DMS 273 (cell line): Measurements from ENCODE around the gene TTLL5.
A peak's percentile ranks its signal among the peaks of the same experiment; 100 is the strongest.
"Not testable (repeated sequence)": the region's sequence is repeated elsewhere in the genome, so short reads cannot be mapped to it uniquely, and the experiment has no call there.

Source experiments
- DNase-seq: peaks from one replicate; lab custom pipeline; 2025; ENCODE audit not compliant: unreplicated experiment; lab: John Stamatoyannopoulos, UW

The TTLL5 gene

DNA sequence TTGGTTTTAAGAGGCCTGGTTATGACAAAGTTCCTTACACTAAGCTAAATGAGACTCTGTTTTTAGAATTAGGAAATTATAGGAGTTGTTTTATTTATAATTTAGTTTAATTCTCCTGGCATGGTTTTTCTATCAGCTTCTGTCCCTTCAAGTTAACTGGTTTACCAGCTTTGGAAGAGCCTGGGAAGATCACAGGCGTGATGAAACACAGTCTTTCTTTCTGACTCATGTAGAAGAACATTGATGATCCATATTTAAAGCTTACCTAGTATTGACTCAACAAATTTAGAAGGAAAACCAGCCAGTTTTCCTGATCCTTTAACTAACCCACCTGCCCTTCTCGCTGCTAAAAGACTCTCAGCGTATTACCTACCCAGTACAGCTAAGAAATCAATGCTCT is 165.6 kb downstream of the TTLL5 start:
- no peak for DNase-seq

DNA sequence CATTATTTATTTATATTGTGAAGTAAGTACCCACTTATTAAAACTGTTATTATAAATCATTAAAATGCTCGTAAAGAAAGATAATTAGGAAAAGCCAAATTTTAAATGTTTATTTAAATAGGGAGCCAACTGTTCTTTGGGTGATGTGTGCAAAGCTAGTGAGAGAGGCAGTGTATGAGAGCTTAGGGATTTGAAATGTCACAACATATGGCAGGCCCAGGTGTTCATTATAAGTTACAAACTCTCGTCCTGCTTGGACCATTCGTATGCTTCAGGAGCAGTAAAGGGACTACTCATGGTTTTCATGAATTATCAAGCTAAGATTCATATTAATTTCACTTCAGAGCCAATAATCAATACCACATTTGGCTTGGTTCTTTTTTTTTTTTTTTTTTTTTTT is 166.3 kb downstream of the TTLL5 start:
- DNase-seq = peak; percentile 80

- DNase-seq = no peak
Observed at GRCh38 chr14:75829316-75829715, 168.3 kb downstream of the TTLL5 start.

- DNase-seq = peak; percentile 23
Observed at GRCh38 chr14:75831455-75831854, 170.4 kb downstream of the TTLL5 start.

DNA sequence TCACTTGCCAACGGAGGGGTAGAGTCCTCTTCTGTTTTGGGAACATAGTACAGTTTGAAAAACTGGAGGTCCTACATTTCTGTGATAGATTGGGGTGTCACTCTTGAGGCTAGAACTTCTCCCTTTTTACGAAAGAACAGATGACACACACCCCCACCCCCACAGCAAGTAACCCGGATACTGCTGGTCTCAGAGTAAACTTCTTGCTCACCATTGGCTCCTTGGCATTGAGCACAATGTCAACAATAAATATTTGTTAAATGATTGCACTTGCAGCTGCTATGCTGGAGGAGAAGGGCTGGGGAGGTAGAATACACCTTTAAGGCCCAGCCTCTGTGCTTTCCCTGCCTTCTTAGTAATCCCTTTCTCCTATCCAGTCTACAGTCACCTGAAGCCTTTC is 170.9 kb downstream of the TTLL5 start:
- no peak for DNase-seq

GRCh38 chr14:75832621-75833297 is 171.7 kb downstream of the TTLL5 start:
- no peak for DNase-seq

DNA sequence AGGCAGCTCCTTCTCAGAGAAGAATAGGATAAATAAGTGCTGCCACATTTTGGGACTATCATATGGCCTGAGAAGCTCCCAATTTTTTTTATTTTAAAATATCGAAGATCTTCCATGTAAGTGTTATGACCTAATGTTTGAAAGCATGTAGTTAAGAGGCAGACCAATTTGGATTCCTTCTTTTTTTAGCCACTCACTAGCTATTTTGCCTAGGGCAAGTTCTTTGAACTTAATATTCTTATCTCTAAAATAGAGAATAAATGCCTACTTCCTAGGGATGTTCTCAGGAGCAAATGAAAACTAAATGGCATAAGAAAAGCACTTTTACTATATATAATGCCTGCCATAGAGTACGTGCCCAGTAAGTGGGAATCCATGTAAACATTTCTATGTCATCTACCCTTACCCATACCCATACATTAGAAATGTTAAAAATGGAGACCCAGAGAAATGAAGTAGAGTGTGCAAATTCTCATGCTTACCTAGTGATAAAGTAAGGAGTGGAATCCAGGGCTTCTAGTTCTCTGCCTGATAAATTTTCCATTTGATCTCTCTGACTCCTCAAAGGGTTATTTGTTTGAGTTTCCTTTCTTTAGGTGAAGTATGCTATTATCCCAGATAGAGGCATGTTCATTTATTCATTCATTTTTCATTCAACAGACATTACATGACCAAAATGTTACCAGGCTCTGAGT is 172.4 kb downstream of the TTLL5 start:
- no peak for DNase-seq

DNA sequence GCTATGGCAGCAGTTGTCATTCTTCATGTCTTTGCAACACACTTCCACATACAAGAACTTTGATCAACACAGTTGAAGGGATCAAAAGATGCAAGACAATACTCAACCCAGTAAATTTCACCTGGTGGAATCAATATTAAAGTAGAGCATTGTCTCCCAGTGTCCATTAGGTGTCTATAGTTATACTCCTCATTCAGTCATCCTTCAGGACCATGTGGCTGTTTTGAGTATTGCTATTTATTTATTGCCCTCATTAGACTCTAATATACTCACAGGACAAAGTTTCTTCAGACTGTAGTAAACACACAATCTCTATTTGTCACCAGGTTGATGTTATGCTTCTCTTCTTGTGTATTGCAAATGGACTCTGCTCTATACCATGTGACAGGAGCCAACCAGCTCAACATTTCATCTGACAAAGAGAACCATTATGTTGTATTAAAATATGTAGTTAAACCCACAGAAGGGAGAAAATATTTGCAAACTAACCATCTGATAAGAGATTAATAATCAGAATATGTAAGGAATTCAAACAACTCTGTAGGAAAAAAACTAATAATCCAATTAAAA is 174.2 kb downstream of the TTLL5 start:
- DNase-seq = no peak

- no peak for DNase-seq
Observed at GRCh38 chr14:75835737-75836136, 174.7 kb downstream of the TTLL5 start.

DNA sequence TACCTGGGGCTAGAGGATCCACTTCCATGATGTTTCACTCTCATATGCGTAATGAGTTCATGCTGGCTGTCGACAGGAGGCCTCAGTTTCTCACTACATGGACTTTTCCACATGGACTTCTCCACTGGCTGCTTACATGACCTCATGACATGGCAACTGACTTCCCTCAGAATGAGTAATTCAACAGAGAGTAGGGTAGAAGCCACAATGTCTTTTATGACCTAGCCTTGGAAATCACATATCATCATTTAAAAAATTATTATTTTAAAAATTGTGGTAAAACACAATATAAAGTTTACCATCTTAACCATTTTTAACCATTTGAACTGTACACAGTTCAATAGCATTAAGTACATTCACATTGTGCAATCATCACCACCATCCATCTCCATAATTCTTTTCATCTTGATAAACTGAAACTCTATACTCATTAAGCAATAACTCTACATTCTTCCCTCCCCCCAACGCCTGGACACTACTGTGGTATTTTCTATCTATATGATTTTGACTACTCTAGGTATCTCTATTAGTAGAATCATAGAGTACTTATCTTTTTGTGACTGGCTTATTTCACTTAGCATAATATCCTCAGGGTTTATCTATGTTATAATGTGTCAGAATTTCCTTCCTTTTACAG is 176.2 kb downstream of the TTLL5 start:
- no peak for DNase-seq

DNA sequence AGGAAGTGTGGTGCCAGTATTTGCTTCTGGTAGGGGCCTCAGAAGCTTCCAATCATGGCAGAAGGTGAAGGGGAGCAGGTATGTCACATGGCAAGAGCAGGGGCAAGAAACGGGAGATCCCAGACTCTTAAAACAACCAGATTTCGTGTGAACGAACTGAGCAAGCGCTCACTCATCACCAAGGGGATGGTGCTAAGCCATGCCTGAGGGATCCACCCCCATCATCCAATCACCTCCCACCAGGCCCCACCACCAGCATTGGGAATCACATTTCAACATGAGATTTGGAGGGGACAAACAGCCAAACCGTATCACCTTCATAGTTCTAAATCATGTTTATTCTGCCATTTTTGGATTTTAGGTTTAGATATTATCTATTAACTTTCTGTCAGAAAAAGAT is 179.9 kb downstream of the TTLL5 start:
- no peak for DNase-seq

DNA sequence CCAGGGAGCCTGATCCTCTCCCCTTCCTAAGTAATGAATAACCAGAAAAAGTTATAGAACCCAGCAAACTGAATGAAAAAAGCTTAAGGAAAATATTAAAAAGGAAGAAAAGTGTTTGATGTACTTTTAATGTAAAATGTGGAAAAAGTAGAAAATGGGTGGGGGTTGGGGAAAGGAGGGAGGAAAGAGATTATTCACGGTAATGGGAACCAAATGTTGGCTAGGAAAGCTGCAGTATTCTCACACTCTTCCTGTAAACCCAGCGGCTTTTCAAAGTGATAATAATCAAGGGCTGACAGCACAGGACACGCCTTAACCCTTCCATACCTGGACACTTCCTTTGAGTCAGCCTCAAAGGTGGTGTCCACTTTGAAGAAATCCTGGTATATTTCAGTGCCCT is 181.5 kb downstream of the TTLL5 start:
- DNase-seq = no peak

DNA sequence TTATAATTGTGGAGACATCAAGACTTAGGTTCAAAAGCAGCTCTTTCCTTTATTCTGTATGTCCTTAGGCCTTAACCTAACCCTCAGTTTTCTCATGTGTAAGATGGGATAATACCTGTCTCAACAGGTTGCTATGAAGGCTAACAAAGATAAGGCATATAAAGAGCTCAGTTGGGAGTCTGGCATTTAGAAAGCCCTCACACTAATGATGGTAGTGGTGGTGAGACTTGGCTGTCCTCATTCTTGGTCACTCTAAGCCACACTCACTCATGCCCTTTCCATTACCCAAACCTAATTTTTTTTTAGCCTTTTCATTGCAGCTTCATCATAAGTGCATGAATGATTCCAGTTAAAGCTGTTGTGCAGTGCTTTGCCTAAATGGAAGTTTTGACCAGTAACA is 183.4 kb downstream of the TTLL5 start:
- no peak for DNase-seq

GRCh38 chr14:75845136-75845804 is 184.2 kb downstream of the TTLL5 start:
- DNase-seq = no peak

DNA sequence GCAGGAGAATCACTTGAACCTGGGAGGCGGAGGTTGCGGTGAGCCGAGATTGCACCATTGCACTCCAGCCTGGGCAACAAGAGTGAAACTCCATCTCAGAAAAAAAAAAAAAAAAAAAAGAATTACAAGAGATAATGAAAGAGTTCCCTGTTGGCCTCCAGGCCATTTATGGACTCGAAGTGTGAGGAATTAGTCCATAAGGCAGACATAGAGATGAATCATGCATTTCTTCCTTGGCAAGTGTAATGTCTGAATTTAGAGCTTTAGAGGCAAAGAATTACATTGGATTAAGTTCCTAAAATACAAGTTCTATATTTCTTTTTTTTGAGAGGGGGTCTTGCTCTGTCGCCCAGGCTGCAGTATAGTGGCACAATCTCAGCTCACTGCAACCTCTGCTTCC is 185.6 kb downstream of the TTLL5 start:
- not testable (repeated sequence) for DNase-seq

DNA sequence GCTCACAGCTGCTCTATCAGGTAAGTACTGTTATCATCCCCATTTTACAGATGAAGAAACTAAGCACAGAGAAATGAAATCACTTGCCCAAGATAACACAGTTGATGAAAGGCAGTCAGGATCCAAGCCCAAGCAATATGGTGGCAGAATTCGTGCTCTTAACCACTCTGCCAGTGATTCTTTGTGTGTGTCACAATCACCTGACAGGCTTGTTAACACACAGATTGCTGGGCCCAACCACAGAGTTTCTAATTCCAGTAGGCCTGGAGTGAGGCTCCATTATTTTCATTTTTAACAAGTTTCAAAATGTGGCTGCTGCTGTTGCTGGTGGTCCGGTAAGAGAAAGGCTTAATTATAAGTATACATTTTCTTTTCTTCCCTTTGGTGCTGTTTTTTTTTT is 186.5 kb downstream of the TTLL5 start:
- no peak for DNase-seq

- DNase-seq = no peak
Observed at GRCh38 chr14:75848167-75848913, 187.3 kb downstream of the TTLL5 start.

DNA sequence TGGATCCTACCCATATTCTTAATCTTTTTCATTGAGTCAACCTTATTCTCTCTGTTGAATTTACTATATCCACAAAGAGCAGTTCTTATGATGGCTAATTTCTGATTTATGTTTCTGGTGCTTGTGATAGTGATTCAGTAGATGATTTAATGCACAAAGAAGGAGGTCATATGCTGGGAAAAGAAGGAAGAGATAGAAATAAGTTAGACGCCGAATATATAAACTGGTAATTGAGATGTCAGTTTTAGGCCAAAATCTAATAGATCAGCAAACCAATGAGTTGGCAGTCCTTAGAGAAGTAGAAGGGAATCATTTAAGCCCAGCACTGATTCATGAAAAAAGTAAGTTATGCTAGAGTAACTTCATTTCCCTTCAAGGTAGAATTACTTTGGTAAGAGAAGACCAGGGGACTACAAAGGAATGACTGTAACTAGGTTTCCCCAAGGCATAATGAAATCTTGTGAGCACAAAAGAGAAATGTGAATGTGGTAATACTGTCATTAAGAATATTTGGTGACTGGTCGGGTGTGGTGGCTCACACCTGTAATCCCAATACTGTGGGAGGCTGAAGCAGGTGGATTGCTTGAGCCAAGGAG is 188.4 kb downstream of the TTLL5 start:
- DNase-seq = no peak

GRCh38 chr14:75851574-75851866 is 190.5 kb downstream of the TTLL5 start:
- DNase-seq = no peak

GRCh38 chr14:75854111-75854799 is 193.2 kb downstream of the TTLL5 start:
- DNase-seq = no peak
